ENCODE results near the gene CELF1. TPM values are rescaled to one million over a fixed set of nuclear protein-coding genes. Genes with fewer than 3 reads are reported as not detected.

CELF1 gene
- polyA plus RNA-seq, 1 donor (not counting 4 experiments of a cell fraction or from before 2014, with no cell fraction given), result 110 TPM

- H3K36me3 ChIP-seq (ENCODE audit: control insufficient read depth in 2 of 2, extremely low read depth in 1 of 2, insufficient read depth in 2 of 2, low read length in 2 of 2), result peaks cover 36 to 43% of the 10 kb centered on the region in 2 experiments
- H3K27me3 ChIP-seq (ENCODE audit: control insufficient read depth, extremely low read depth, insufficient read depth, low read length), result no peaks in the 10 kb centered on the region
- no peak overlapping the region for H3K27ac ChIP-seq (ENCODE audit: control insufficient read depth, insufficient read depth, low read length)
- peaks cover 3% of the 10 kb centered on the region for H3K79me2 ChIP-seq (ENCODE audit: control insufficient read depth, insufficient read depth, low read length)
- no peak overlapping the region for H2AFZ ChIP-seq (ENCODE audit: control insufficient read depth, low read length)
- dilution Hi-C loops (cut with MboI; ENCODE audit: extremely low pct_ligation_motif_present, low sequenced_read_pairs), result no loop called here
- H3K9me1 ChIP-seq (ENCODE audit: control insufficient read depth, extremely low read depth, insufficient read depth, low read length), result no peaks in the 10 kb centered on the region
- H3K4me3 ChIP-seq (ENCODE audit: control insufficient read depth in 2 of 3, extremely low read depth in 1 of 3, insufficient read depth in 2 of 3, low read depth in 1 of 3, low read length in 3 of 3), result no peak overlapping the region
- TF ChIP-seq, protein P1, sequence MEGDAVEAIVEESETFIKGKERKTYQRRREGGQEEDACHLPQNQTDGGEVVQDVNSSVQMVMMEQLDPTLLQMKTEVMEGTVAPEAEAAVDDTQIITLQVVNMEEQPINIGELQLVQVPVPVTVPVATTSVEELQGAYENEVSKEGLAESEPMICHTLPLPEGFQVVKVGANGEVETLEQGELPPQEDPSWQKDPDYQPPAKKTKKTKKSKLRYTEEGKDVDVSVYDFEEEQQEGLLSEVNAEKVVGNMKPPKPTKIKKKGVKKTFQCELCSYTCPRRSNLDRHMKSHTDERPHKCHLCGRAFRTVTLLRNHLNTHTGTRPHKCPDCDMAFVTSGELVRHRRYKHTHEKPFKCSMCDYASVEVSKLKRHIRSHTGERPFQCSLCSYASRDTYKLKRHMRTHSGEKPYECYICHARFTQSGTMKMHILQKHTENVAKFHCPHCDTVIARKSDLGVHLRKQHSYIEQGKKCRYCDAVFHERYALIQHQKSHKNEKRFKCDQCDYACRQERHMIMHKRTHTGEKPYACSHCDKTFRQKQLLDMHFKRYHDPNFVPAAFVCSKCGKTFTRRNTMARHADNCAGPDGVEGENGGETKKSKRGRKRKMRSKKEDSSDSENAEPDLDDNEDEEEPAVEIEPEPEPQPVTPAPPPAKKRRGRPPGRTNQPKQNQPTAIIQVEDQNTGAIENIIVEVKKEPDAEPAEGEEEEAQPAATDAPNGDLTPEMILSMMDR (optimal IDR thresholded peaks at IDR 0.05 in 1 of 3, IDR thresholded peaks at IDR 0.05 in 1 of 3, conservative IDR thresholded peaks at IDR 0.05 in 1 of 3; ENCODE audit: extremely low read depth in 1 of 3, insufficient read depth in 2 of 3, low read length in 3 of 3), result no peak
- TF ChIP-seq EZH2 (IDR thresholded peaks at IDR 0.05; ENCODE audit: low read length), result no peak
- peaks cover 20% of the 10 kb centered on the region for H3K4me1 ChIP-seq (ENCODE audit: control insufficient read depth, extremely low read depth, insufficient read depth, low read length)
- DNase-seq (ENCODE audit: low read depth, low spot score) (no peak), FAIRE-seq (no peak)
- H3K9me3 ChIP-seq (ENCODE audit: control insufficient read depth, low read depth, low read length), result no peaks in the 10 kb centered on the region
- H3K4me2 ChIP-seq (ENCODE audit: control insufficient read depth, extremely low read depth, insufficient read depth, low read depth, low read length), result no peak overlapping the region
- peaks cover 3% of the 10 kb centered on the region for H4K20me1 ChIP-seq (ENCODE audit: control insufficient read depth, extremely low read depth, insufficient read depth, low read length)
- no peak overlapping the region for H3K9ac ChIP-seq (ENCODE audit: control insufficient read depth, extremely low read depth, insufficient read depth, low read length)
These were observed 135.2 kb downstream of the CELF1 start for GRCh38 chr11:47417712-47418111.

DNA sequence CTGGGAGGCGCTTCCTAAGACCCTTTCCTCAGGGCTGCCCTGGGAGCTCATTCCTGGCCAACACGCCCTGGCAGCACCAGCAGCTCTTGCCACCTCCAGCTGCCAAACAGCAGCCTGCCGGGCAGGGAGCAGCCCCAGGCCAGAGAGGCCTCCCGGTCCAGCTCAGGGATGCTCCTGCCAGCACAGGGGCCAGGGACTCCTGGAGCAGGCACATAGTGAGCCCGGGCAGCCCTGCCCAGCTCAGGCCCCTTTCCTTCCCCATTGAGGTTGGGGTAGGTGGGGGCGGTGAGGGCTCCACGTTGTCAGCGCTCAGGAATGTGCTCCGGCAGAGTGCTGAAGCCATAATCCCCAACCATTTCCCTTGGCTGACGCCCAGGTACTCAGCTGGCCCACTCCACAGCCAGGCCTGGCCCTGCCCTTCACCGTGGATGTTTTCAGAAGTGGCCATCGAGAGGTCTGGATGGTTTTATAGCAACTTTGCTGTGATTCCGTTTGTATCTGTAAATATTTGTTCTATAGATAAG lies 136.9 kb downstream of the CELF1 start:
- Histone ChIP-seq H3K9ac (ENCODE audit: control insufficient read depth, extremely low read depth, insufficient read depth, low read length) (no peak overlapping the region), H3K36me3 (ENCODE audit: control insufficient read depth in 2 of 2, extremely low read depth in 1 of 2, insufficient read depth in 2 of 2, low read length in 2 of 2) (peaks cover 37 to 47% of the 10 kb centered on the region in 2 experiments), H3K4me3 (ENCODE audit: control insufficient read depth in 2 of 3, extremely low read depth in 1 of 3, insufficient read depth in 2 of 3, low read depth in 1 of 3, low read length in 3 of 3) (no peak overlapping the region), H4K20me1 (ENCODE audit: control insufficient read depth, extremely low read depth, insufficient read depth, low read length) (peaks cover 7% of the 10 kb centered on the region), H2AFZ (ENCODE audit: control insufficient read depth, low read length) (no peak overlapping the region), H3K27me3 (ENCODE audit: control insufficient read depth, extremely low read depth, insufficient read depth, low read length) (no peaks in the 10 kb centered on the region), H3K79me2 (ENCODE audit: control insufficient read depth, insufficient read depth, low read length) (peaks cover 7% of the 10 kb centered on the region), H3K9me3 (ENCODE audit: control insufficient read depth, low read depth, low read length) (no peaks in the 10 kb centered on the region), H3K27ac (ENCODE audit: control insufficient read depth, insufficient read depth, low read length) (peak overlapping the region; percentile 34), H3K4me1 (ENCODE audit: control insufficient read depth, extremely low read depth, insufficient read depth, low read length) (peaks cover 20% of the 10 kb centered on the region), H3K9me1 (ENCODE audit: control insufficient read depth, extremely low read depth, insufficient read depth, low read length) (no peaks in the 10 kb centered on the region), H3K4me2 (ENCODE audit: control insufficient read depth, extremely low read depth, insufficient read depth, low read depth, low read length) (peak overlapping the region; percentile 20)
- DNase-seq (ENCODE audit: low read depth, low spot score), result no peak
- dilution Hi-C loops (cut with MboI; ENCODE audit: extremely low pct_ligation_motif_present, low sequenced_read_pairs), result no loop called here
- no peak for TF ChIP-seq EZH2 (IDR thresholded peaks at IDR 0.05; ENCODE audit: low read length)
- TF ChIP-seq, protein P1 (optimal IDR thresholded peaks at IDR 0.05 in 1 of 3, IDR thresholded peaks at IDR 0.05 in 1 of 3, conservative IDR thresholded peaks at IDR 0.05 in 1 of 3; ENCODE audit: extremely low read depth in 1 of 3, insufficient read depth in 2 of 3, low read length in 3 of 3), result no peak
- peak; percentile 95 for FAIRE-seq

Small RNA genes within 50 kb of the gene (small RNA-seq; reads per million reads assigned to genes)
- gene RN7SL652P (ENCODE audit: insufficient read length in 3 of 3, low read depth in 3 of 3, low replicate concordance in 1 of 3) (0 to 1.8 (median 0) reads per million in 3 experiments), gene RNU5E-10P (ENCODE audit: insufficient read length in 3 of 3, low read depth in 3 of 3, low replicate concordance in 1 of 3) (0 reads per million in 3 experiments)

Other genes starting within 250 kb of the CELF1 start
- not detected in 3 replicates for gene MYBPC3, start 200.4 kb downstream of the CELF1 start, polyA plus RNA-seq
- gene SPI1, start 174.6 kb downstream of the CELF1 start, polyA plus RNA-seq, result not detected in 3 replicates
- gene SLC39A13, start 144.5 kb downstream of the CELF1 start, polyA plus RNA-seq, result 35.3 to 62.3 TPM (median 59.9 TPM) in 3 replicates
- 96.1 to 172 TPM (median 156 TPM) in 3 replicates for gene PSMC3, start 126.7 kb downstream of the CELF1 start, polyA plus RNA-seq
- gene RAPSN, start 104.0 kb downstream of the CELF1 start, polyA plus RNA-seq, result 0.07 to 0.44 TPM (median 0.28 TPM) in 3 replicates
- 64.9 to 78.1 TPM (median 74.4 TPM) in 3 replicates for gene PTPMT1, start 12.5 kb upstream of the CELF1 start, polyA plus RNA-seq
- gene KBTBD4, start 25.8 kb upstream of the CELF1 start, polyA plus RNA-seq, result 14.0 to 17.1 TPM (median 15.4 TPM) in 3 replicates
- gene NDUFS3, start 25.9 kb upstream of the CELF1 start, polyA plus RNA-seq, result 102 to 119 TPM (median 107 TPM) in 3 replicates
- 0.06 TPM in 1 of 3 replicates, not detected in the others for gene FAM180B, start 33.5 kb upstream of the CELF1 start, polyA plus RNA-seq
- gene C1QTNF4, start 41.3 kb upstream of the CELF1 start, polyA plus RNA-seq, result 0.10 TPM in 1 of 3 replicates, not detected in the others
- gene MTCH2, start 89.4 kb upstream of the CELF1 start, polyA plus RNA-seq, result 153 to 232 TPM (median 185 TPM) in 3 replicates
- 0.95 to 2.1 TPM (median 1.3 TPM) in 3 replicates for gene AGBL2, start 162.2 kb upstream of the CELF1 start, polyA plus RNA-seq
- 57.3 to 76.9 TPM (median 62.4 TPM) in 3 replicates for gene FNBP4, start 214.2 kb upstream of the CELF1 start, polyA plus RNA-seq

Data from keratinocyte (primary cell).